ENCODE results near the gene DDX21. TPM values are rescaled to one million over a fixed set of nuclear protein-coding genes. Genes with fewer than 3 reads are reported as not detected.

DDX21 gene
- total RNA-seq, 1 donor from 2014 or later = 112 TPM

DNA sequence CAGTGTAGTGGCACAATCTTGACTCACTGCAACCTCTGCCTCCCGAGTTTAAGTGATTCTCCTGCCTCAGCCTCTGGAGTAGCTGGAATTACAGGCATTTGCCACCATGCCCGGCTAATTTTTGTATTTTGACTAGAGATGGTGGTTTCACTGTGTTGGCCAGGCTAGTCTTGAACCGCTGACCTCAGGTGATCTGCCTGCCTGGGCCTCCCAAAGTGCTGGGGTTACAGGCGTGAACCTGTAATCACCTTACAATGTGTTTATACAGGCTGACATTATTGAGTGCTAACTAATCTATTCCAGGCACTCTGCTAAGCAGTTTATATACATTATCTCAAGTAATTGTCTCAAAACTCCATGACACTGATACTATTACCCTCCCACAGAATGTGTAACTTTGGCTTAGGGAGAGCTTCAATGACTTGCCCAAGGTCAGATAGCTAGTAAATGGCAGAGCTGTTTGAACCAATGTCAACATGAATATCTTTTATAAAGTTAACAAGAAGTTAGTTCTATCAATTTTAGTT lies 69.5 kb downstream of the DDX21 start:
- no peaks in the 10 kb centered on the region for H3K27me3 ChIP-seq (ENCODE audit: control insufficient read depth, insufficient read depth, low read length)
- no peak for TF ChIP-seq CTCF (IDR thresholded peaks at IDR 0.05; ENCODE audit: insufficient read depth, low read length, poor library complexity, severe bottlenecking)
- no peak overlapping the region for H3K4me3 ChIP-seq (ENCODE audit: low read depth, low read length)
- DNase-seq (ENCODE audit: low read depth) = no peak
- H3K36me3 ChIP-seq (ENCODE audit: control insufficient read depth, insufficient read depth, low read length) = no peaks in the 10 kb centered on the region

DNA sequence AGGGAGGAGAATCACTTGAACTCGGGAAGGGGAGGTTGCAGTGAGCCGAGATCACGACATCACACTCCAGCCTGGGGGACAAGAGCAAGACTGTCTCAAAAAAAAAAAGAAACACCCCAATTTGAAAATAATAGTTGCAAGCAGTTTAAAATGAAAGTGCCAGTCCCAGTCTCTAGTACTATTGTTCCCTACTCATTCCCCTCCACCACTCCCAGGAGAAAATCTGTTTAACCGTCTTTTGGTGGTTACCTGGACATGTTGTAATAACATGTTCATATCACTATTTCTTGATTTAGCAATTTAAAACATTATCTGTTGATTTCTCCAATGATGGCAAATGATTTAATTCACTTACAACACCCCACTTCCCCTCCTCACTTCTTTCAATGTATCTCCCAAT lies 77.3 kb downstream of the DDX21 start:
- H3K36me3 ChIP-seq (ENCODE audit: control insufficient read depth, insufficient read depth, low read length) = no peaks in the 10 kb centered on the region
- H3K4me3 ChIP-seq (ENCODE audit: low read depth, low read length) = no peak overlapping the region
- no peak for DNase-seq (ENCODE audit: low read depth)
- no peaks in the 10 kb centered on the region for H3K27me3 ChIP-seq (ENCODE audit: control insufficient read depth, insufficient read depth, low read length)
- no peak for TF ChIP-seq CTCF (IDR thresholded peaks at IDR 0.05; ENCODE audit: insufficient read depth, low read length, poor library complexity, severe bottlenecking)

Other genes starting within 250 kb of the DDX21 start
- 45.5 and 52.4 TPM in 2 replicates for gene CCAR1, start 234.9 kb upstream of the DDX21 start, total RNA-seq
- 0.21 and 0.71 TPM in 2 replicates for gene STOX1, start 128.6 kb upstream of the DDX21 start, total RNA-seq
- 34.3 and 34.7 TPM in 2 replicates for gene DDX50, start 54.9 kb upstream of the DDX21 start, total RNA-seq
- 34.1 and 36.9 TPM in 2 replicates for gene KIFBP, start 32.6 kb downstream of the DDX21 start, total RNA-seq
- 1.5 and 3.0 TPM in 2 replicates for gene SRGN, start 131.9 kb downstream of the DDX21 start, total RNA-seq
- gene VPS26A, start 168.0 kb downstream of the DDX21 start, total RNA-seq = 45.0 and 48.7 TPM in 2 replicates
- 36.1 and 41.2 TPM in 2 replicates for gene SUPV3L1, start 224.1 kb downstream of the DDX21 start, total RNA-seq